A673 (cell line): Measurements from ENCODE around the gene SAMD14. TPM values are rescaled to one million over a fixed set of nuclear protein-coding genes. Genes with fewer than 3 reads are reported as not detected.

Experiments used
- BruUV-seq: library from RNA; stranded (reverse); fragments of 400-500 nt; replicated peaks from 2 replicates; lab custom pipeline; 2021; lab: Mats Ljungman, UMichigan
- CTCF ChIA-PET: fragments of 300-600 bp; sonication (Branson Sonifier 250); formaldehyde crosslinking; loops from one replicate; lab custom pipeline; 2022; ENCODE audit warnings: antibody characterized with exemption; lab: Charles Lee
- POLR2A ChIA-PET: fragments of 300-600 bp; sonication (Branson Sonifier 250); formaldehyde crosslinking; loops from one replicate; lab custom pipeline; 2022; ENCODE audit warnings: antibody characterized with exemption; ENCODE audit not compliant: low non-redundant PET; lab: Charles Lee
- DNase-seq: peaks from one replicate; pipeline ENCODE4 v3.0.0-alpha.2; 2015; ENCODE audit warnings: low spot score
- H3K27ac ChIP-seq: fragments of 200-600 bp; sonication (generic); 2 replicates; pipeline ENCODE4 v1.5.1; 2016; ENCODE audit warnings: mixed run types, low read depth, mild to moderate bottlenecking, mixed read lengths, antibody characterized with exemption, low read length; ENCODE audit not compliant: poor library complexity, severe bottlenecking
- H3K27me3 ChIP-seq: fragments of 200-600 bp; sonication (generic); replicated peaks from 2 replicates; pipeline ENCODE4 v1.6.1; 2017; ENCODE audit warnings: mixed run types, low read depth, mild to moderate bottlenecking, mixed read lengths, antibody characterized with exemption, low read length; ENCODE audit not compliant: insufficient read depth, poor library complexity
- H3K36me3 ChIP-seq: fragments of 200-600 bp; sonication (generic); 2 replicates; pipeline ENCODE4 v1.6.1; 2016; ENCODE audit warnings: mixed run types, mild to moderate bottlenecking, mixed read lengths, antibody characterized with exemption, low read length; ENCODE audit not compliant: insufficient read depth, poor library complexity, severe bottlenecking
- H3K4me1 ChIP-seq: fragments of 200-600 bp; sonication (generic); 2 replicates; pipeline ENCODE4 v1.6.1; 2017; ENCODE audit warnings: mixed run types, mild to moderate bottlenecking, mixed read lengths, antibody characterized with exemption, low read length; ENCODE audit not compliant: insufficient read depth, poor library complexity, severe bottlenecking
- H3K4me3 ChIP-seq: fragments of 200-600 bp; sonication (generic); 2 replicates; pipeline ENCODE4 v1.5.1; 2016; ENCODE audit warnings: low read depth, mixed run types, mild to moderate bottlenecking, mixed read lengths, low read length; ENCODE audit not compliant: poor library complexity, severe bottlenecking
- H3K9me3 ChIP-seq: fragments of 200-600 bp; sonication (generic); 2 replicates; pipeline ENCODE4 v1.6.1; 2016; ENCODE audit warnings: mixed run types, low read depth, mild to moderate bottlenecking, mixed read lengths, antibody characterized with exemption, low read length; ENCODE audit not compliant: poor library complexity, severe bottlenecking
- CTCF ChIP-seq: fragments of 300-800, 200-600 bp; sonication (generic); conservative IDR thresholded peaks from 2 replicates; pipeline ENCODE4 v1.5.1; 2017; ENCODE audit warnings: low read depth, mild to moderate bottlenecking, antibody characterized with exemption, low read length, moderate library complexity, mixed read lengths
- EZH2 ChIP-seq: fragments of 200-600 bp; sonication (generic); IDR thresholded peaks from 2 replicates; pipeline ENCODE4 v1.6.1; 2017; ENCODE audit warnings: borderline replicate concordance, low read depth, mild to moderate bottlenecking, mixed read lengths, antibody characterized with exemption, low read length; ENCODE audit not compliant: poor library complexity, severe bottlenecking
- intact Hi-C: fragments of 100-400 bp; cut with micrococcal nuclease; formaldehyde crosslinking; loops from one replicate; pipeline ENCODE4 v1.10.0; 2022; ENCODE audit not compliant: unreplicated experiment
- total RNA-seq: library from RNA; stranded (reverse); gene quantifications from 2 replicates; pipeline ENCODE4 v1.2.3, GENCODE V29; 2021

Gene SAMD14
- total RNA-seq, 1 experiment from 2014 or later = 45.0 TPM

DNA sequence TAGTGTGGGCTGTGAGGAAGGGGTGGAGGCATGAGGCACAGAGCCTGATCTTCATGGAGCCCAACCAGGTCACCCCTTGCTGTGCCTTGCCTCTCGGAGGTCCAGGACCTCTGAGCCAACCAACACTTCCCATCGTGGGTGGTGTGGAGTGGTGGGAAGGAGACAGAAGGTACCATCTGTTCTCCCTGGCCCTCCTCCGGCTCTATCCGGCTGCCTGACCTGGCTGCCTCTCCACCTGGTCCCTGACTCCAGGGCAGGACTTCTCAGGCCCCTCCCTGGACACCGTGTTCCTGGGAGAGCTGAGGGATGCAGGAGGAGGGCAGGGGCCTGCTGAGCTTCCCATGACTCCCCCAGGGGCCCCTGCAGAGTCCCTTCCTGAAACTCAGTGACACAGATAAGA lies 31.0 kb downstream of the SAMD14 start:
- CTCF ChIA-PET = no interaction called here
- BruUV-seq = no TSS peak
- H3K4me3 ChIP-seq = no peak overlapping the region
- no peaks in the 10 kb centered on the region for H3K27me3 ChIP-seq
- H3K36me3 ChIP-seq = no peaks in the 10 kb centered on the region
- TF ChIP-seq EZH2 (no peak), CTCF (no peak)
- POLR2A ChIA-PET = no interaction called here
- no peak for DNase-seq
- no peak overlapping the region for H3K27ac ChIP-seq
- no peaks in the 10 kb centered on the region for H3K9me3 ChIP-seq
- peaks cover 10% of the 10 kb centered on the region for H3K4me1 ChIP-seq
- intact Hi-C loops = no loop called here

GRCh38 chr17:50098583-50098982 lies 31.4 kb downstream of the SAMD14 start:
- POLR2A ChIA-PET = no interaction called here
- Histone ChIP-seq H3K27me3 (no peaks in the 10 kb centered on the region), H3K36me3 (no peaks in the 10 kb centered on the region), H3K27ac (no peak overlapping the region), H3K9me3 (no peaks in the 10 kb centered on the region), H3K4me3 (no peak overlapping the region), H3K4me1 (peaks cover 10% of the 10 kb centered on the region)
- BruUV-seq = no TSS peak
- DNase-seq = no peak
- no peak for TF ChIP-seq CTCF
- no peak for TF ChIP-seq EZH2
- intact Hi-C loops = no loop called here
- CTCF ChIA-PET = no interaction called here

- H3K4me1 ChIP-seq = peaks cover 10% of the 10 kb centered on the region
- CTCF ChIA-PET = no interaction called here
- no TSS peak for BruUV-seq
These were observed 32.0 kb downstream of the SAMD14 start for GRCh38 chr17:50097926-50098325.

More at GRCh38 chr17:50097926-50098325, 32.0 kb downstream of the SAMD14 start:
- Histone ChIP-seq H3K27ac (no peak overlapping the region), H3K36me3 (no peaks in the 10 kb centered on the region), H3K27me3 (no peaks in the 10 kb centered on the region), H3K9me3 (no peaks in the 10 kb centered on the region), H3K4me3 (no peak overlapping the region)
- TF ChIP-seq EZH2 (no peak), CTCF (no peak)
- intact Hi-C loops = no loop called here
- POLR2A ChIA-PET = no interaction called here
- DNase-seq = no peak
